Dermis microvascular lymphatic vessel endothelial cell (primary cell): Measurements from ENCODE around the gene RPA1. TPM values are rescaled to one million over a fixed set of nuclear protein-coding genes. Genes with fewer than 3 reads are reported as not detected.

Experiments
- DNase-seq, 2 donors: peaks; one replicate each; pipeline versions ENCODE4 v3.0.0 to v3.0.0-alpha.2; 2010; ENCODE audit warnings: low read depth in 2 of 2
- total RNA-seq: library from RNA; depleted of rRNA; stranded (reverse); fragments of >200 nt; gene quantifications from 2 replicates; pipeline ENCODE4 v1.2.1, GENCODE V29; 2014

The RPA1 gene
- total RNA-seq, 1 donor from 2014 or later: 26.6 TPM

GRCh38 chr17:1908699-1909309, 79.0 kb downstream of the RPA1 start:
- DNase-seq: peak; percentile 73 to 74

- DNase-seq: no peak
Measured at GRCh38 chr17:1909985-1910384, 80.2 kb downstream of the RPA1 start.

- no peak for DNase-seq
Measured at GRCh38 chr17:1912146-1912545, 82.3 kb downstream of the RPA1 start.

DNA sequence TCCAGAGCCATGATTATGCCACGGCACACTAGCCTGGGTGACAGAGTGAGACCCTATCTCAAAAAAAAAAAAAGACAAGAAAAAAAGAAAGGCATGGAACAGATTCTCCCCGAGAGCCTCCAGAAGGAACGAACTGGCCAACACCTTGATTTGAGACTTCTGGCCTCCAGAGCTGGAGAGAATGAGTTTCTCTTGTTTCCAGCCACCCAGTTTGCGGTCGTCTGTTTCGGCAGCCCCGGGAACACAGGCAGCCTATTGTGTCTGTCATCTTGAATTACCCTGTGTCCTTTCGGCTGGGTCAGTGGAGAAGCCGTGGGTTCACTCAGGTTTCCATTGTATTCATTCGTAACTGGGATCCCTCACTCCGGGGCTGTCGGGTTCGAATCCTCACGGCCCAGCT, 83.9 kb downstream of the RPA1 start:
- DNase-seq: no peak

GRCh38 chr17:1914661-1915083, 84.9 kb downstream of the RPA1 start:
- peak; percentile 89 to 92 for DNase-seq

GRCh38 chr17:1915889-1916288, 86.1 kb downstream of the RPA1 start:
- no peak for DNase-seq

DNA sequence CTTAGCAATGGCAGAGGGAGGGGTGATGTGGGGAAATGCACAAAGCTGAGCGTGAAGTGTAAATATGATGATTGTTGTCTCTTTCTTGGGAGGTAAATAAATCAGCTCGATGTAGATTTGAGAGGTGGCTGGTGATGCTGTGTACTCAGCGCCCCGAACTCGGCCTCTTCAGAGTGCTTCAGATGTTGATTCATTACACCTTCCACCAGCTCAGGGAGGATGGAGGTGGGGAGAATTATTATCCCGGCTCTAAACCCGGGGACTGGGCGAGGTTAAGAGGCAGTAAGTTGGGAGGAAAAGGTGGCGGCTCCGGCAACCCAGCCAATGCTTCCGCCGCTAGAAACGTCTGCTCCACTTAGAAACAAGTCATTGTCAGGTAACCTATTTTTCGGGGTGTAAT, 86.5 kb downstream of the RPA1 start:
- DNase-seq: no peak

GRCh38 chr17:1916963-1917715, 87.3 kb downstream of the RPA1 start:
- DNase-seq: no peak

DNA sequence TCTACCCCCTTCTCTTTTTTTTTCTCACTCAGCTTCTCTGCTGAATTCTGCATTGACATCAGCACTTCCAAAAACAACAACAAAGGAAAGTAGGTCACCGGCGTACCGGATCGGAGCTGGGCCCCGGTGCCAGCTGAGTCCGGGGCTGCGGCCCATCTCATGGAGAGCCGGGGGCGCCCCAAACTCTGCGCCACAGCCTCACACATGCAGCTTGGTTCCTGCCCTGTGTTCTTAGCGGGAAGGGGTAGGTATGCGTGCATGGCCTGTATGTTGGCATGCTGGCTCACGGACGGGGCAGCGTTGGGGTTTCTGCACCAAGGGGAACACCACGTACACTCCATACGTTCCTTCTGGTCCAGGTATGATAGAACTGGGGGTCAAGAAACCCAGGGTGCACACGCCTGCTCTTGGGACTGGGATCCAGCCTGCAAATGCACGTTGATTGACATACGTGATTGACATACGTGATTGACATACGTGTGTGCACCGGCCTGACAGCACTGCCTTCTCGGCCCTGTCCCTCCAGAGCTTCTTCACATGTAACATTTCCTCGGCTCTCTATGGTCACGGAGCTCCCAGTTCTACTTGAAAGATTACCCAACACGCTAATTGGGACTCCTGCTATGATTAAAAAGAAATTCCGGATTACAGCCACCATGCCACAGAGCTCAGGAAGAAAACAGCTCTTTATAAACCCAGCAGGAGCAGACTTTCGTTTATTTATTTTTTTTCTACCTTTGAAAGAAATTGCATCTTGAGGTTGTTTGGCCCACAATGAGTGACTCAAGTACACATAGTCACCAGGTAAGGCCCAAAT, 88.7 kb downstream of the RPA1 start:
- DNase-seq: no peak

DNA sequence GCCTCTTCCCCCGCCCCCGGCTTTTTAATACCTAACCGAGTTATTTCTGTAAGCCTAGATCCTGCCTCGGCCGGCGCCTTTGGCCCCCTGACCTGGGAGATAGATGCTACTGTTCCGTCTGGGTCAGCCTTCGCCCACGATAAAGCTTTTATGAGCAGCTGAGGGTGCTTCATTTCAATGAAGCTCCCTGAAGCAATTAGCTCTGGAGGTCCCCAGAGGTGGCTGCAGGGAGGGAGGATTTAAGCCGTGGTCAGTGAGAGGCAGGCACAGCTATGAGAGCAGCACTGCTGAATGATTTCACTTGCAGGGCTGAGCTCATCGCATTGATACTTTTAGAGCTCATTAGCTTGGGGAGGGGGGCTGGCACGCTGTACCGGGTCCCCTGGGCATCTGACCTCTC, 89.4 kb downstream of the RPA1 start:
- DNase-seq: no peak

- DNase-seq: no peak
Measured at GRCh38 chr17:1920948-1921351, 91.1 kb downstream of the RPA1 start.

GRCh38 chr17:1928976-1929375, 99.2 kb downstream of the RPA1 start:
- DNase-seq: no peak

- no peak for DNase-seq
Measured at GRCh38 chr17:1930337-1930645, 100.5 kb downstream of the RPA1 start.

DNA sequence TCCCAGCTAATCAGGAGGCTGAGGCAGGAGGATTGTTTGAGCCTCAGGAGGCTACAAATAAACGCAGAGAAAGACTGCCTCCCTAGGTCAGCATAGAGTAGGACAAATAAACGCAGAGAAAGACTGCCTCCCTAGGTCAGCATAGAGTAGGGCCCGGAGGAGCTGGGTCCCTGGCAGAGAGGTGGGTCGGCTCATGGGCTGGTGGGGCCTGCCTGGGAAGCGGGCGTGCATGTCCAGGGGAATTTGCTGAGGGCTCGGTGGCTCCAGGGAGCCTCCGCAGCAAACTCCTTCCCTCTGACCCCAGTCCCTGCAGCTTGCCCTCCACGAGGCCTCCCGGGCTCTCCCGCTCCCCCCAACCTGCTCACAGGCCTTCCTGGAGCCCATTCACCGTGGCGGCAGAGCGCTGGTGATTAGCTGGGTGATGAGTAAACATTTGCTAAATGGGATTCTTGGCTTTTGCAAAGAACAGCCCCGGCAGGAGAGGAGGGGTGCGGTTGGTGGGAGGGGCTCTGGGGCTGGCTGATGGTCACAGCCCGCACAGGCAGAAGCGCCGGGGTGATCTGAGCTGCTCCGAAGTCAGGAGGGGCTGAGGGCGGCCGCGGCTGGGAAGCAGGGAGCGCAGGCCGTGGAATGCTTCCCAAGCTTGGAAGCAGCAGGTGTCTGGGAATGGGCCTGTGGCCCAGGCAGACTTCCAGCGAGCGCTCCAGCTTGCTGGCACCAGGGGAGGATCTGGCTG, 102.2 kb downstream of the RPA1 start:
- DNase-seq: no peak

- no peak for DNase-seq
Measured at GRCh38 chr17:1933875-1934715, 104.3 kb downstream of the RPA1 start.

- DNase-seq: no peak
Measured at GRCh38 chr17:1934901-1935300, 105.1 kb downstream of the RPA1 start.

DNA sequence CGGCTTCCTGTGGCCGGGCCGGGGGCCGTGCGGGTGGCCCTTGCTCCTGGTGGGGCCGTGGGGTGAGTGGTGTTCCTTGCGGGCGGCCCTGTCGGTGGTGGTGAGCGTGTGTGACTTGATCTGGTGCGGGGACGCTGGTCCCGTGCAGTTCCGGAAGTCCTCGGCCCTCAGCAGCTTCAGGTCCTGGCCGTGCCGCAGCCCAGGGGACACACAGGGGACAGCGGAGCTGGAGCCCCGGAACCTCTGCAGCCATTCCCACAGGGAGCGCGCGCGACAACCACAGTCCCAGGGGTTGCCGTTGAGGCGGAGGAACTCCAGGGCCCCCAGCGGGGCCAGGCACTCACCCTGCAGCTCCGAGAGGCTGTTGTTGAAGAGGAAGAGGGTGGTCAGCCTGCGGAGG, 107.0 kb downstream of the RPA1 start:
- DNase-seq: no peak

GRCh38 chr17:1937461-1937860, 107.7 kb downstream of the RPA1 start:
- no peak for DNase-seq

DNA sequence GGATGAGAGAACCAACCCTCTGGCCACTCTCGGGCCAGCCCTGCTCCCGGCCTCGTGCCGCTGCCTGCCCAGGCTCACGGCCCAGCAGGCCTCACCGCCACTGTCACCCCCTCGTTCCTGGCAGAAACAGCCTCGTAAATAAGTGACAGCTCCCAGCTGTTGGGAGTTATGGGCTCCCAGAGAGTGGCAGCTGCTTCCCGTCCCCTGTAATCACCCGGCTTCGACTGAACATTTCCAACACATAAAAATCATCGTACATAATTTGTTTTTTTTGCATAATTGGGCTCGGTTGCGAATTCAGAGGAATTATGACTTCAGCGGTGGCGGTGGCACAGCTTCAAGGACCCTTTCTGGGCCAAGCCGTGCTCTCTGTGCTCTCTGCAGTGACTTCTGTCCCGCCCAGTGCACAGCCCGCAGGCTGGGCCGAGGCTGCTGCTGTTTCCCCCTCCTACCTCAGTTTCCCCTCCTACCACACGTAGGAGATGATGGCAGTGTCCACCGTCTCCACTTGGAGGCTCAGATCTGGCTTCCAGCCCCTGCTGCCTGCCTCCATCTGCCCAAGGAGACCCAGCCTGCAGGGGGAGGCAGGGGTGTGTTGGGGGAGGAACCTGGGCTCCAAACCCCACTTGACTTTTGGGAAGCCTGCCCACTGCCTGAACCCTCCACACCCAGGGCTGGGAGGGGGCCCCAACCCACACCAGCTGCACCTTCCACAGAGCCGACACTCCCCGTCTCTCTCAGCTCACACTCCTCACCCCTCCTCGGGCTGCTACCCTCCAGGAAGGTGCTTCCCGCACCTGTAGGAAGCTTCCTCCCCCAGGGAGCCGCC, 110.4 kb downstream of the RPA1 start:
- no peak for DNase-seq

GRCh38 chr17:1940810-1941185, 111.0 kb downstream of the RPA1 start:
- no peak for DNase-seq
